PC-3 (cell line): Measurements from ENCODE around the gene HCFC1. TPM values are rescaled to one million over a fixed set of nuclear protein-coding genes. Genes with fewer than 3 reads are reported as not detected.

ENCODE experiments used
- ATAC-seq: fragments of 200-7000 bp; cut with Tn5 transposase; 2 replicates; pipeline ENCODE4 v1.9.1; 2020; ENCODE audit warnings: mild to moderate bottlenecking, moderate library complexity
- BruUV-seq: library from RNA; stranded (reverse); fragments of 400-500 nt; replicated peaks from 2 replicates; lab custom pipeline; 2021; lab: Mats Ljungman, UMichigan
- CTCF ChIA-PET: fragments of 300-600 bp; sonication (Branson Sonifier 250); formaldehyde crosslinking; loops from one replicate; lab custom pipeline; 2022; ENCODE audit warnings: antibody characterized with exemption; lab: Charles Lee
- POLR2A ChIA-PET: fragments of 300-600 bp; sonication (Branson Sonifier 250); formaldehyde crosslinking; loops from one replicate; lab custom pipeline; 2022; ENCODE audit warnings: antibody characterized with exemption; ENCODE audit not compliant: unreplicated experiment; lab: Charles Lee
- DNase-seq: peaks from one replicate; pipeline ENCODE4 v3.0.0-alpha.2; 2015
- H2AFZ ChIP-seq: fragments of 300-600 bp; sonication (generic); 2 replicates; pipeline ENCODE4 v1.6.0; 2016; ENCODE audit warnings: antibody characterized with exemption, low read length
- H3F3A ChIP-seq: fragments of 300-600 bp; sonication (generic); one replicate; pipeline ENCODE4 v1.6.0; 2017; ENCODE audit warnings: antibody characterized with exemption, low read length, control low read depth, mild to moderate bottlenecking; ENCODE audit not compliant: unreplicated experiment
- H3K27ac ChIP-seq: fragments of 300-600 bp; sonication (generic); 2 replicates; pipeline ENCODE4 v1.5.1; 2016; ENCODE audit warnings: mild to moderate bottlenecking, low read length
- H3K27me3 ChIP-seq: fragments of 300-600 bp; sonication (generic); 2 replicates; pipeline ENCODE4 v1.6.1; 2016; ENCODE audit warnings: low read length, mixed read lengths
- H3K36me3 ChIP-seq: fragments of 300-600 bp; sonication (generic); 2 replicates; pipeline ENCODE4 v1.6.1; 2016; ENCODE audit warnings: low read depth, mixed run types, low read length, mixed read lengths
- H3K4me1 ChIP-seq: fragments of 300-600 bp; sonication (generic); 2 replicates; pipeline ENCODE4 v1.5.1; 2016; ENCODE audit warnings: low read length; ENCODE audit not compliant: insufficient read depth
- H3K4me2 ChIP-seq: fragments of 300-600 bp; sonication (generic); 2 replicates; pipeline ENCODE4 v1.6.0; 2016; ENCODE audit warnings: low read length
- H3K4me3 ChIP-seq: fragments of 300-600 bp; sonication (generic); 2 replicates; pipeline ENCODE4 v1.5.1; 2016; ENCODE audit warnings: mild to moderate bottlenecking, low read length, mixed read lengths
- H3K79me2 ChIP-seq: fragments of 300-600 bp; sonication (generic); 2 replicates; pipeline ENCODE4 v1.6.1; 2017; ENCODE audit warnings: low read length, mixed read lengths
- H3K9ac ChIP-seq: fragments of 300-600 bp; sonication (generic); 2 replicates; pipeline ENCODE4 v1.6.0; 2016; ENCODE audit warnings: mild to moderate bottlenecking, low read length
- H3K9me2 ChIP-seq: fragments of 300-600 bp; sonication (generic); replicated peaks from 2 replicates; pipeline ENCODE4 v1.6.1; 2016; ENCODE audit warnings: mixed run types, low read length, mixed read lengths
- H3K9me3 ChIP-seq: fragments of 300-600 bp; sonication (generic); 2 replicates; pipeline ENCODE4 v1.6.1; 2016; ENCODE audit warnings: low read length, mixed read lengths
- H4K20me1 ChIP-seq: fragments of 300-600 bp; sonication (generic); 2 replicates; pipeline ENCODE4 v1.6.1; 2016; ENCODE audit warnings: low read length, mixed read lengths
- CTCF ChIP-seq: fragments of 300-600 bp; sonication (generic); conservative IDR thresholded peaks from 2 replicates; pipeline ENCODE4 v1.5.1; 2017; ENCODE audit warnings: antibody characterized with exemption, low read depth, mild to moderate bottlenecking, low read length
- EZH2 ChIP-seq: fragments of 300-600 bp; sonication (generic); IDR thresholded peaks from one replicate; pipeline ENCODE4 v1.6.1; 2017; ENCODE audit warnings: antibody characterized with exemption, mild to moderate bottlenecking, low read length; ENCODE audit not compliant: unreplicated experiment
- EZH2phosphoT487 ChIP-seq: fragments of 300-600 bp; sonication (generic); IDR thresholded peaks from 2 replicates; pipeline ENCODE4 v1.6.1; 2018; ENCODE audit warnings: mild to moderate bottlenecking, antibody characterized with exemption, low read length, borderline replicate concordance
- intact Hi-C: fragments of 100-400 bp; cut with micrococcal nuclease; formaldehyde crosslinking; loops from 2 replicates; pipeline ENCODE4 v1.9.0; 2023
- total RNA-seq: library from RNA; depleted of rRNA; stranded (reverse); fragments of >200 nt; gene quantifications from 2 replicates; pipeline ENCODE4 v1.2.3, GENCODE V29; 2014

HCFC1 gene
- total RNA-seq, 1 experiment from 2014 or later = 66.9 TPM

GRCh38 chrX:153941336-153942252 lies 30.0 kb downstream of the HCFC1 start:
- Histone ChIP-seq H3F3A (no peaks in the 10 kb centered on the region), H3K9me2 (no peaks in the 10 kb centered on the region), H3K27ac (no peak overlapping the region), H3K4me3 (no peak overlapping the region), H3K4me2 (no peak overlapping the region), H3K4me1 (no peaks in the 10 kb centered on the region), H3K36me3 (no peaks in the 10 kb centered on the region), H3K9me3 (no peaks in the 10 kb centered on the region), H4K20me1 (no peaks in the 10 kb centered on the region), H2AFZ (no peak overlapping the region), H3K27me3 (no peaks in the 10 kb centered on the region), H3K79me2 (no peaks in the 10 kb centered on the region), H3K9ac (no peak overlapping the region)
- CTCF ChIA-PET = no interaction called here
- DNase-seq (no peak), ATAC-seq (no peak)
- TF ChIP-seq EZH2phosphoT487 = no peak
- TF ChIP-seq CTCF = no peak
- TF ChIP-seq EZH2 = no peak
- intact Hi-C loops = no loop called here
- BruUV-seq = no TSS peak
- POLR2A ChIA-PET = no interaction called here

GRCh38 chrX:153939573-153939972 lies 32.0 kb downstream of the HCFC1 start:
- intact Hi-C loops = no loop called here
- Histone ChIP-seq H3F3A (no peaks in the 10 kb centered on the region), H3K4me2 (no peak overlapping the region), H3K9ac (no peak overlapping the region), H3K27ac (no peak overlapping the region), H3K9me2 (no peaks in the 10 kb centered on the region), H3K79me2 (peaks cover 2% of the 10 kb centered on the region; the same call in 1 of the 2 replicates), H3K4me3 (no peak overlapping the region), H3K36me3 (no peaks in the 10 kb centered on the region), H3K9me3 (no peaks in the 10 kb centered on the region), H4K20me1 (no peaks in the 10 kb centered on the region), H3K4me1 (no peaks in the 10 kb centered on the region), H2AFZ (no peak overlapping the region), H3K27me3 (no peaks in the 10 kb centered on the region)
- no peak for ATAC-seq
- DNase-seq = no peak
- ChIA-PET CTCF (no interaction called here), POLR2A (no interaction called here)
- TF ChIP-seq EZH2phosphoT487 = no peak
- TF ChIP-seq CTCF = no peak
- no peak for TF ChIP-seq EZH2
- BruUV-seq = no TSS peak

GRCh38 chrX:153938226-153938786 lies 33.3 kb downstream of the HCFC1 start:
- Histone ChIP-seq H3K9ac (no peak overlapping the region), H3K4me3 (no peak overlapping the region), H3K36me3 (no peaks in the 10 kb centered on the region), H3K4me1 (peaks cover under 1% of the 10 kb centered on the region; the same call in 1 of the 2 replicates), H3K9me3 (no peaks in the 10 kb centered on the region), H4K20me1 (no peaks in the 10 kb centered on the region), H3K27me3 (no peaks in the 10 kb centered on the region), H3F3A (no peaks in the 10 kb centered on the region), H3K79me2 (peaks cover 14% of the 10 kb centered on the region), H3K9me2 (no peaks in the 10 kb centered on the region), H3K4me2 (no peak overlapping the region), H3K27ac (no peak overlapping the region), H2AFZ (no peak overlapping the region)
- ATAC-seq = no peak
- BruUV-seq = no TSS peak
- DNase-seq = no peak
- CTCF ChIA-PET = interaction anchor here (0.7 kb wide), 1 partner anchor 151 kb away, joined by 7 read pairs; no protein-coding TSS in a partner anchor
- POLR2A ChIA-PET = no interaction called here
- no peak for TF ChIP-seq EZH2phosphoT487
- TF ChIP-seq EZH2 = no peak
- TF ChIP-seq CTCF = no peak
- intact Hi-C loops = no loop called here
